Skeletal muscle satellite cell (primary cell): ENCODE data around the gene PIF1.

Experiments
- H3K27me3 ChIP-seq: 2 replicates; pipeline ENCODE4 v1.7.0; 2013; ENCODE audit warnings: low read length; ENCODE audit not compliant: control insufficient read depth, insufficient read depth
- H3K36me3 ChIP-seq: 2 replicates; pipeline ENCODE4 v1.7.0; 2013; ENCODE audit warnings: mild to moderate bottlenecking, control low read depth, low read length; ENCODE audit not compliant: insufficient read depth
- H3K4me1 ChIP-seq: 2 replicates; pipeline ENCODE4 v1.7.0; 2013; ENCODE audit warnings: low read length; ENCODE audit not compliant: control insufficient read depth, insufficient read depth
- H3K4me2 ChIP-seq: 2 replicates; pipeline ENCODE4 v1.7.0; 2013; ENCODE audit warnings: mild to moderate bottlenecking, low read length
- H3K4me3 ChIP-seq: 2 replicates; pipeline ENCODE4 v1.7.0; 2013; ENCODE audit warnings: low read length
- H3K9ac ChIP-seq: 2 replicates; pipeline ENCODE4 v1.7.0; 2013; ENCODE audit warnings: mild to moderate bottlenecking, low read depth, low read length, moderate library complexity
- H3K9me3 ChIP-seq: replicated peaks from 2 replicates; pipeline ENCODE4 v1.7.0; 2013; ENCODE audit warnings: mild to moderate bottlenecking, control low read depth, low read length

The PIF1 gene

DNA sequence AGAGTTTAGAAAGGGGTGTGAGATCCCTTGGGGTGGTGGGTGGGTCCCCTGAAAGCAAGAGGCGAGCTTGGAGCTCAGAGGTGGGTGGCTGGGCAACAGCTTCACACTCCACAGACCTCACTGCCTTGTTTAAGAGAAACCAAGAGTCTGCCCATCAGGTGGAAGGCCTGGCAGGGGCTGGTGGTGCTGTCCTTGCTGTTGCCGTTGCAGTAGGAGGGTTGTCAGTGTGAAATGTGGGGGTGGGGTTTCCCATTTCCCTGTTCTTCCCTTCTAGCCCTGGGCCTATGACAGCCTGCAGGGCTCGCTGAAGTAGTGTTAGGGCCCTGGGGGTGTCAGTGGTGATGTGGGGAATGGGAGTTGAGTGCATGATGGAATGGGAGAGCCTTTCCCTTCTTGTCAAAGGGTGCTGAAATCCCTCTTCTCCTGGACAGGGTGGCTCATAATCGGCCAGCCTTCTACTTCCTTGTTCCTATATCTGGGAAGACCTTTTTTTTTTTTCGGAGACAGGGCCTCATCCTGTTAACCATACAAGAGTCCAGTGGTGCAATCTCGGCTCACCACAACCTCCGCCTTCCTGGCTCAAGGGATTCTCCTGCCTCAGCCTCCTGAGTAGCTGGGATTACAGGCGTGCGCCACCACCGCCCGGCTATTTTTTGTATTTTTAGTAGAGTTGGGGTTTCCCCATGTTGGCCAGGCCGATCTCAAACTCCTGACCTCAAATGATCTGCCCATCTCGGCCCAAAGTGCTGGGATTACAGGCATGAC lies 20.6 kb upstream of the PIF1 start:
- Histone ChIP-seq H3K4me2 (peak overlapping the region; percentile 87), H3K27me3 (no peaks in the 10 kb centered on the region), H3K9me3 (no peaks in the 10 kb centered on the region), H3K4me3 (peak overlapping the region; percentile 87), H3K36me3 (peaks cover 32% of the 10 kb centered on the region), H3K4me1 (peaks cover 42% of the 10 kb centered on the region), H3K9ac (peak overlapping the region; percentile 14)

- Histone ChIP-seq H3K27me3 (no peaks in the 10 kb centered on the region), H3K4me1 (peaks cover 42% of the 10 kb centered on the region), H3K4me3 (peak overlapping the region; percentile 87), H3K4me2 (peak overlapping the region; percentile 87), H3K36me3 (peaks cover 24% of the 10 kb centered on the region), H3K9ac (peak overlapping the region; percentile 94), H3K9me3 (no peaks in the 10 kb centered on the region)
Observed at GRCh38 chr15:64845183-64845611, 19.8 kb upstream of the PIF1 start.

DNA sequence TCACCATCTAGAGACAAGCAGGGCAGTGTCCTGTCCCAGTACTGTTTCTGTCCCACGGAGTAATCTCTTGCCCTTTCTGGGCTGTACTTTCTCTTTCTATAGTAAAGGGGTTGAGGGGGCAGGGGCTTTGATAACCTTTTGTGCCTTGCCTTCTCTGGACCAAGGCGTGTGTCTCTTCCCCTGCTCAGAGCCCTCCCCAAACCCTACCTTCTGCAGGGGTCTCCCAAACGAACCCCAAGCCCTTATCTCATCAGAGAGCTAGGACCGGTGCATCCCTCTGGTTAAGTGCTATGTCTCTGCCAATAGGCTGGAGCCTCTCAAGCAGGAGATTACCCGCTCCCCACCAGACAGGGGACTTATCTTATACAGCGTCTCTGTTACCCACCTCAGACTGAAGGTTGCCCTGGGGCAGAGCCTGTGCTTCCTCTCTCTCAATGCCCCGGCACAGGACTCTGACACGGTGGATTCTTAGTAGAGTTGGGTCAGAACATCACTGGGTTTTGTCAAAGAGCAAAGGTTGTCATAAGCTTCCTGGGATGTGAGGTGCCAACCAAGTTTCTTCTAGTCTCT lies 19.2 kb upstream of the PIF1 start:
- Histone ChIP-seq H3K9me3 (no peaks in the 10 kb centered on the region), H3K4me1 (peaks cover 42% of the 10 kb centered on the region), H3K36me3 (peaks cover 19% of the 10 kb centered on the region), H3K4me3 (peak overlapping the region; percentile 87), H3K4me2 (peak overlapping the region; percentile 87), H3K27me3 (no peaks in the 10 kb centered on the region), H3K9ac (peak overlapping the region; percentile 94)

- Histone ChIP-seq H3K4me3 (peak overlapping the region; percentile 87), H3K27me3 (no peaks in the 10 kb centered on the region), H3K4me2 (peak overlapping the region; percentile 87), H3K9me3 (no peaks in the 10 kb centered on the region), H3K36me3 (peaks cover 16% of the 10 kb centered on the region), H3K9ac (peak overlapping the region; percentile 94), H3K4me1 (peaks cover 42% of the 10 kb centered on the region)
Observed at GRCh38 chr15:64843991-64844390, 18.5 kb upstream of the PIF1 start.

DNA sequence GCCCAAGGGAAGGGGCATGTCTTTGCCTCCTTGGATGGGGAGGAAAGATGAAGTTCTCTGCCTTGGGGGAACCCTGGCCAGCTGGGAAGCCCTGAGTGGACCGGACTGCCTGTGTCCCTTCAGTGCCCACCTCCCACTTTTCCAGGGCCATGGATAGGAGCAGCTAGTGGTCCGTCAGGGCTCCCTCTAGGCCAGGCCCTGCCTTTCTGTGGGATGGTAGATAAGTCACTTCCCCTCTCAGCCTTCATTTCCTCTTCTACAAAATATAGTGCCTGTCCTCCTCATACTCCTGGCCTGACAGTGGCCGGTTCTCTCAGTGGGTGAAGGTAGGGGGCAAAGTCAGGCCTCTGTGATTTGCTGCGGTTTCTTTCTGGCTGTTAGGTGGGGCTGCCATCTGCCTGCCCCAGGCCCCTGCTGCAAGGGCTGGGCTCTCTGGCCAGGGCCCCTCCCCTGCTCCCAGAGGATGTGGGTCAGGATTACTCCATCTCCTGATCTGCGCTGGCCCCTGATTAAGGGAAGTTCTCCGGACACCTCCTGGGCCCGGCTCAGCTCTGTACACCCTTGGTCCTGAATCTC lies 17.6 kb upstream of the PIF1 start:
- Histone ChIP-seq H3K27me3 (no peaks in the 10 kb centered on the region), H3K4me2 (peak overlapping the region; percentile 87), H3K9ac (peak overlapping the region; percentile 94), H3K36me3 (peaks cover 10% of the 10 kb centered on the region), H3K4me1 (peaks cover 37% of the 10 kb centered on the region), H3K9me3 (no peaks in the 10 kb centered on the region), H3K4me3 (peak overlapping the region; percentile 87)

- Histone ChIP-seq H3K4me1 (peaks cover 32% of the 10 kb centered on the region), H3K4me3 (peak overlapping the region; percentile 87), H3K9me3 (no peaks in the 10 kb centered on the region), H3K27me3 (no peaks in the 10 kb centered on the region), H3K36me3 (peaks cover 9% of the 10 kb centered on the region), H3K9ac (peak overlapping the region; percentile 94), H3K4me2 (peak overlapping the region; percentile 87)
Observed at GRCh38 chr15:64842096-64842939, 16.9 kb upstream of the PIF1 start.

DNA sequence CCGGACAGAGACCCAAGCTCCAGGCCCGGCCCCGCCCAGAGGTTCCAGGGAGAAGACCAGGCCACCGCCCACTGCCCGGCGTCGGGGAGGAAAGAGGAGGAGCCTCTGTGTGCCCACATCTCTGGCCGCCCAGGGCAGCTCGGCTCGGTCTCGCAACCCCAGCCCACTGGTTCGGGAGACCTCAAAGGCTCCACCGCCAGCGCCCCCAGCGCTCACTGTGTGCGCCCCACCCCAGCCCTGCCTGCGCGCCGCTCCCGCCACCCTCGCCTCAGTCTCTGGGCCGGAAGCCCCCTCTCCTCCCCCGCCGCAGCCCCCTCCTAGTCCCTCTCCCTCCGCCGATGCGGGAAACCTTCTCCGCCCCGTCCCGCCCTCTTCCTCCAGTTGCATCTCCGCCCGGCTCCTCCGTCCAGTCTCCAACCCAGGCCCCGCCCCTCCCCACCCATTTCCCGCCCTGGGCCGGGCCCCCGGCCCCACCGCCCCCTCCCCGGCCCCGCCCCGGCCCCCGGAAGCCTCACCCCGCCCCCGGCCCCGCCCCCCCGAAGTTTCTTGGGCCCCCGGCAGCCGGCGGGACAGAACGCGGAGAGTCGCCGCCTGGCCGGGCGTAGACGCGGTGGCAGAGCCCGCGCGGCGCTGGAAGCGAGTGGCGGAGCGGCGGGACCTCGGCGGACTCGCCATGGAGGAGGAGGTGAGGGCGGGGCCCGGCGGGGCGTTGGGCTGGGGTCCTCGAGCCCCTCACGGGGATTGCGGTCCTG lies 16.1 kb upstream of the PIF1 start, which contains the start of gene PLEKHO2:
PLEKHO2 (plus strand) TSS at position 572 of the 752 bp plus-strand sequence; CDS start at position 674, 102 bp downstream.
- Histone ChIP-seq H3K27me3 (no peaks in the 10 kb centered on the region), H3K9ac (peak within 1 kb of the TSS; percentile 94), H3K36me3 (peaks cover 5% of the 10 kb centered on the region), H3K4me1 (peaks cover 32% of the 10 kb centered on the region), H3K9me3 (no peaks in the 10 kb centered on the region), H3K4me3 (peak within 1 kb of the TSS; percentile 87), H3K4me2 (peak within 1 kb of the TSS; percentile 99)

DNA sequence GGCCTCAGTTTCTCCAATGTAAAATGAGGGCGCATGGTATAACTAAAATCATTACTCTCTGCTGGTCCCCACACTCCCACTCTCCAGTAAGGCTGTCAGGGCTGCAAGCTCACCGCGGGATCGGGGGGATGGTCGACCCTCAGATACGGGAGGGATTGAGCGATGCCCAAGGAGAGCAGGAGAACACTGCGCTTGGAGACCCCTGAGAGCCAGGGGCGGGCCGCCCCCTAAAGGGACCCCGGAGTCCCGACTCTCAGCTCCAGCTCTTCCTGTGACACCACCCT lies 15.6 kb upstream of the PIF1 start:
- Histone ChIP-seq H3K9me3 (no peaks in the 10 kb centered on the region), H3K4me1 (peaks cover 34% of the 10 kb centered on the region), H3K4me3 (peak overlapping the region; percentile 79), H3K36me3 (peaks cover 2% of the 10 kb centered on the region), H3K4me2 (peak overlapping the region; percentile 99), H3K27me3 (no peaks in the 10 kb centered on the region), H3K9ac (peak overlapping the region; percentile 82)

DNA sequence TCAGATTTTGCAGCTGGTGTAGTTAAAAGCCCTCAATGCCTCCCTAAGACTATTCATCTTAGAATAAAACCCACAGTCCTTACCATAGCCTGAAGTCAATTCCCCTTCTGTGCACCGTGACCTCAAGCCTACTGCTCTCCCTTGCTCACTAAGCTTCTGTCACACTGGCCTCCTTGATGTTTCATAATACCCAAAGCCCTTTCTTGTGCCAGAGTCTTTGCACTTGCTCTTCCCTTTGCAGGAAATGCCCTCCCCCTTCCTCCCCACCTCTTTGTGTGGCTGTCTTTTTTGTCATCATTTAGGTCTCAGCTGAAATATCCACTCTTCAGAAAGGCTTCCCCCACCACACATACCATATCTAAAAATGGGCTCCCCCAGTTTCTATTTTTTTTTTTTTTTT lies 12.1 kb upstream of the PIF1 start:
- Histone ChIP-seq H3K4me2 (no peak overlapping the region), H3K9me3 (no peaks in the 10 kb centered on the region), H3K4me3 (no peak overlapping the region), H3K4me1 (peaks cover 16% of the 10 kb centered on the region), H3K9ac (no peak overlapping the region), H3K27me3 (no peaks in the 10 kb centered on the region), H3K36me3 (no peaks in the 10 kb centered on the region)

GRCh38 chr15:64836023-64836536 lies 10.6 kb upstream of the PIF1 start:
- H3K27me3 ChIP-seq = no peaks in the 10 kb centered on the region
- H3K4me3 ChIP-seq = peak overlapping the region; percentile 13
- no peaks in the 10 kb centered on the region for H3K9me3 ChIP-seq
- peak overlapping the region; percentile 28 for H3K9ac ChIP-seq
- peaks cover 15% of the 10 kb centered on the region for H3K4me1 ChIP-seq
- no peaks in the 10 kb centered on the region for H3K36me3 ChIP-seq
- H3K4me2 ChIP-seq = peak overlapping the region; percentile 69
